GM18502 (cell line): ENCODE data around the gene PHF5A.

Source experiments
- ATAC-seq: cut with Tn5 transposase; IDR thresholded peaks from one replicate; pipeline ENCODE4 v1.9.1; 2021; ENCODE audit warnings: mild to moderate bottlenecking; ENCODE audit not compliant: unreplicated experiment, poor library complexity

The PHF5A gene, protein sequence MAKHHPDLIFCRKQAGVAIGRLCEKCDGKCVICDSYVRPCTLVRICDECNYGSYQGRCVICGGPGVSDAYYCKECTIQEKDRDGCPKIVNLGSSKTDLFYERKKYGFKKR

DNA sequence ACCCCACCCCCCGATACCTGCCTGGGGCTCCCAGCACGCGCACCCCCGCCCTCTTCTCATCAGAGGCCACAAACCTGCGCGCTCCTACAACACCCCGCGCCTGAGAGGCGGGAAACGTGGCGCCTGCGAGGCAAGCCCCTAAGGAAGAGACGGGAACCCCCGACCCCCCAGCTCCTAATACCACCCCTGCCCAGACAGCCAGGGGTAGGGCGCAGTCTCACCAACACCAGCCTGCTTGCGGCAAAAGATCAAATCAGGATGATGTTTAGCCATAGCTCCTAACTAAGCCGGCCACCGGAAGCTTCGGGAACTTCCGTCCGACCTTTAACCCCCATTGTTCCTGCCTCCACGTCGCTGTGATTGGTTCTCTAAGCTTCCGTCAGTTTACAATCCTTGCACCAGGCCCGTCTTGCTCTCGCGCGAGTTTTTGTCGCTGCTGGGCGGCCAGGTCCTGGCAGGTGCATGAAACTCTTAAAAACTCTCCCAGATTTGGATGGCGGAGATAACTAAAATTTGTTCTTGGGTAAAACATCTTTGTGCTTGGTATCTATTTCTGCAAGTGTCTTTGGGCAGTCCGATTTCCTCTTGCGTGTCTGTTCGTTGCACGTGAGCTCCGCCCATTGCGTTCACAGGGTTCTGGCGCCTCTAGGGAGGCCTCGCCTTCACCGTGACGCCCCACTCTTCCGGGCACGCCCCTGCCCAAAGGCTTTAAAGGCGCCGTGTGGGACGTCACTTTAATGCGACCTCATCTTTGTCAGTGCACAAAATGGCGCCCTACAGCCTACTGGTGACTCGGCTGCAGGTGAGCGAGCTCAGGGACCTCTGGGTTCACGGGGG lies at the start of gene PHF5A, which contains the start of gene ACO2:
TSS of gene PHF5A (minus strand) at position 312 of the 837 bp plus-strand sequence. CDS start at position 273, 39 bp downstream.
TSS of gene ACO2 (plus strand) at position 737 of the 837 bp plus-strand sequence. CDS start at position 767, 30 bp downstream.
- peak; percentile 90 for ATAC-seq

DNA sequence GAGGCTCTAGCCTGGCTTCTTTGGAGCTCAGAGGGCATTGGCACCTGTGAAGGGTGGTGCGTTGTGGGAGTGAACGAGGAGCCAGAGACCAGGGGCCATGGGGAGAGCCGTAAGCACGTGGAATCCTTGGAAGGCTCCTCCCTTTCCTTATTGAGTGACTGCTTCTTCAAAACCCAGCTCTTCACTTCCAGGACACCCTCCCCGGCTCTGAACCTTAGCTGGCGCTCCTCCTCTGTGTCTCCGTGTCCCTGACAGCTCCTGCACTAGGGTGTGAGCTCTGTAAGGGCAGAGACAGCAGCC lies 49.5 kb upstream of the PHF5A start:
- no peak for ATAC-seq

DNA sequence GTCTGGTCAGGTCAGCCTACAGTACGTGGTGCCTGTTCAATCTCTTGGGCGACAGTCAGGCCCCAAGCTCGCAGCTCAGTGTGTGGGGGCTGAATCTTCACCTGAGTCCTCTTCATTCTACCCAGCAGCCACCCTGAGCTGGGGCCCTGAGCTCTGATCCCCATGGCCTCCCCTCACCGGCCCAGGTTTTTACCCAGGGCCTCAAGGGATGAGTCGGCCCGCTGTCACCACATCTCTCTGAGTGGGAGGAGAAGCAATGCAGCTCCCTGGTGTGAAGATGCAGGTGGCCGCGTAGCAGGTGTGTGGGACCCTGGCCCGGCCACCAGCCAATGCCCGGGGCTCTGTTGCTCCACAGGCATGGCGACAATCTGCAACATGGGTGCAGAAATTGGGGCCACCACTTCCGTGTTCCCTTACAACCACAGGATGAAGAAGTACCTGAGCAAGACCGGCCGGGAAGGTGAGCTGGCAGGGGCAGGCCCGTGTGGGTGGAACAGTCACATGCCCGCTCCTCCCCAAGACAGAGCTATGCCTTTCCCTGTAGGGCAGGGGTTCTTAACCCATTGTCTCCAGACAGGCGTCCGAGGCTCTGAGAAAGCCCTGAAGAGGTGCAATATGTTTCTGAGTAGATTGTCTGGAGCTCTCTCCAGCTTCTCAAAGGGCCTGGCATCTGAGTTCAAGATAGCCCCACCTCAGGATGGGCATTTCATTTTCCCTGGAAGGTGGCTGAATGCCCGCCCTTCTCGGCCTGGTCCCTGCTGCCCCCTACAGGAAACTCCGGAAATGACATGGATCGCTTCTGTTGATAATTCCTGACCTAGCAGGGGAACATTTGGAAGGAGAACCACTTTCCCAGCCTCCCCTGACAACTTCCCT lies 48.9 kb upstream of the PHF5A start:
- ATAC-seq: no peak

DNA sequence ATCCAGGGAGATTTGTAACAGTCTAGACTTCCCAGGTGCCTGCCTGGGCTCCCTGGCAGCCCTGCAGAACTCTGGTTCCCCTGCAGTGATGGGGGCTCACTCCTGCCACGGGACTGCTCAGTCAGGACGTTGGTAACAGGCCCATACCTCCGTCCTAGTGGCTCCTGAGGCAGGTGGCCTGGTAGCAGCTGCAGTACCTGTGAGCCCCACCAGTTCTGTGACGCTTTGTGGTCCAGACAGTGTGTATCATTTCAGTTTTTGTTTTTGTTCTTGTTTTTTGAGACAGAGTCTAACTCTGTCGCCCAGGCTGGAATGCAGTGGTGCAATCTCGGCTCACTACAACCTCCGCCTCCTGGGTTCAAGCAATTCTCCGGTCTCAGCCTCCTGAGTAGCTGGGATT lies 48.0 kb upstream of the PHF5A start:
- no peak for ATAC-seq

DNA sequence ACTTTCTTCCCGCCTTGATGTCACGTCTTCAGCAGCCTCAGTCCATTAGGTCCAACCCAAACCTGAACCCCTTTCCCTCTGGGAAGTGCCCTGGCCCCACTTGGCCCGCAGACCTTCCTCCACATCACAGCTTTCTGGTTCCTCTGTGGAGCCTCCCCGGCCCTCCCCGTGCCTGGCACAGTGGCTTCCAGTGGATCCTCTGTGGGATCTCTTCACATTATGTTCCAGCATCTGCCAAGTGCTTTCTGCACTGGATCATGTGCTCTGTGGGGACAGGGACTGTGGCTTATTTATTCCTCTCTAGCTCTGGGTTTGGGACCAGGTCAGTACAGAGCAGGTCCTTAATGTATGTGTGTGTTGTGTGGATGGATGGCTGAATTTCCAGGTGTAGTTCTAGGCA lies 44.9 kb upstream of the PHF5A start:
- ATAC-seq: no peak

DNA sequence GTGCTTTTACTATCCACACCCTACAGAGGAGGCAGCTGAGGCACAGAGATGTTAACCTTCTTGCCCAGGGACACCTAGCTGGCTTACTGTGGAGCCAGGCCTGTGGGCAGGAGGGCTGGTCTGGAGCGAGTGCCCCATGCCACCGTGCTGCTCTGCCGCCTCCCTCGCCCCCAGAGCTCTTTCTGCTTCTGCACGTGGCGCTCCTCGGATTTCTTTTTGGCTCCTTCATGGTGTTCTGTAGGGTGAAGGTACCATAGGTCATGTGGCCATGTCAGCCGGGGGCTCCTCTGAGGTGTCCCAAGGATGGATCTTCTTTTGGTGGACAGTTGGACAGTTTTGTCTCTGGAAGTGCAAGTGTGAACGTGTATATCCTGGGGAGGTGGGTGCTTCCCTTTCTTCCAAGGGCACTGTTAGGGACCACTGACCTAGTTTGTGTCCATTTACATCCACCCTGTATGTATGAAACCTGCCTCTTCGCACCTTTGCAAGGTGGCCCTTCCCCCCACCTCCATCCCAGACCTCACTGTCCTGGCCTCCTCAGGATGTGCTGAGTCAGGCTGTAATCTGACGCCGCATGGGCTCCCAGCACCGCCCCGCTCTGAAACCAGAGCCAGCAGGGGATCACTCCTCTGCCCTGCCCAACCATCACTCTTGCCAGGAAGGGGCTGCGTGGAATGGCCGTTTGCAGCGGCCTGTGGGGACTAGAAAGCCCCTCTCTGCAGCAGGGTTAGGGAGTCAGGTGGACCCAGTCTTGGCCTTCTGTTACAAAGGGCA lies 44.1 kb upstream of the PHF5A start:
- ATAC-seq: no peak

DNA sequence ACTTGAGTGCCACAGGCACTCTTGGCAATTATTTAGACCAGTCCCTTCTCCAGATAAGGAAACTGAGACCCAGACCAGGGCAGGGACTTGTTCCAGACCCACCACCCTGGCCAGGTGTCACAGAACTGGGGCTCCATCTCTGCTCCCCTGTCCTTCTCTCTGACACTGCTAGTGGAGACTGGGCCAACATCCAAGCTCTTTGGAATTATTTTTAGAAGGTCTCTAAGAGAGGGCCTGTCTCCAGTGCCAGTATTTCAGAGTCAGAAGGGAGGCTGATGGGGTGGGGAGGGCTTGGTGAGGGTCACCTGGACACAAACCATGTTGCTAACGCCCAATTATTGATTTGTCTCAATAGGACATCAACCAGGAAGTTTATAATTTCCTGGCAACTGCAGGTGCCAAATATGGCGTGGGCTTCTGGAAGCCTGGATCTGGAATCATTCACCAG lies 43.1 kb upstream of the PHF5A start:
- no peak for ATAC-seq

DNA sequence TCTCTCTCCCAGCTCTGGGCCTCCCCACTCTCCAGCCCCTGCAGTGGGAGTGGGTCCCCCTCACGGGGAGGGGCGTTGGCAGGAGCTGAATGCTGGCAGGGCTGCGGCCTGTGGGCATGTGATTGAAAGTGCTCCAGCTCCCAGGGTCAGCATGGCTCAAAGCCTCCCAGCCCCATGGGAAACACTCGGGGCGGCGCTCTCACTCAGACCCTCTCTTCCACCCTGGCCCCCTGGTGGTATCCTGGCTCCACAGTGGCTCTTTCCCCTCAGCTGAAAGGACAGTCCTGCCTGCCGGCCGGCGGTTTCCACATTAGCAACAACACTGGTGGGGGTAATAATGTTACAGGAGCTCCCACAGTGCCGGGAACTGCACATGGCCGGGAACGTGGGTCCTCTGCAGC lies 40.3 kb upstream of the PHF5A start:
- ATAC-seq: no peak

DNA sequence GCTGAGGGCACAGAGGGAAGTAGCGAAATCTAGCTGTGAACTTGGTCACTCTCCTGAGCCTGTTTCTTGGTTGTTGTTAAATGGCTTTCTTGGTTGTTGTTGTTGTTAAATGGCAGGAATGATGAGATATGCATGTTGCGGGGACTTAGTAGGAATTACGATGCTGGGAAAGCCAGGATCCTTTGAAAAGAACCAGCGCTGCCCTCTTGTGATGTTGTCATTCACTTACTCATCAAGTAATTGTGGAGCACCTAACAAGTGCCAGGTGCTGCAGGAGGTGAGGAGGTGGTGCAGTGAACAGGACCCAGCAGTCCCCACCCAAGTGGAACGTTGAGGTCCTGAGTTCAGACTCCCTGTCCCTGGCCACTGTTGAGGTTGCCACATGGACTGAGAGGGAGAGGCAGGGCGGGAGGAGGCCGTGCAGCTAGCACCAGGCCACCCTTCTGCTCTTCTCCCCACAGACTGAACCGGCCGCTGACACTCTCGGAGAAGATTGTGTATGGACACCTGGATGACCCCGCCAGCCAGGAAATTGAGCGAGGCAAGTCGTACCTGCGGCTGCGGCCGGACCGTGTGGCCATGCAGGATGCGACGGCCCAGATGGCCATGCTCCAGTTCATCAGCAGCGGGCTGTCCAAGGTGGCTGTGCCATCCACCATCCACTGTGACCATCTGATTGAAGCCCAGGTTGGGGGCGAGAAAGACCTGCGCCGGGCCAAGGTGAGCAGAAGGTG lies 39.0 kb upstream of the PHF5A start:
- ATAC-seq: no peak

DNA sequence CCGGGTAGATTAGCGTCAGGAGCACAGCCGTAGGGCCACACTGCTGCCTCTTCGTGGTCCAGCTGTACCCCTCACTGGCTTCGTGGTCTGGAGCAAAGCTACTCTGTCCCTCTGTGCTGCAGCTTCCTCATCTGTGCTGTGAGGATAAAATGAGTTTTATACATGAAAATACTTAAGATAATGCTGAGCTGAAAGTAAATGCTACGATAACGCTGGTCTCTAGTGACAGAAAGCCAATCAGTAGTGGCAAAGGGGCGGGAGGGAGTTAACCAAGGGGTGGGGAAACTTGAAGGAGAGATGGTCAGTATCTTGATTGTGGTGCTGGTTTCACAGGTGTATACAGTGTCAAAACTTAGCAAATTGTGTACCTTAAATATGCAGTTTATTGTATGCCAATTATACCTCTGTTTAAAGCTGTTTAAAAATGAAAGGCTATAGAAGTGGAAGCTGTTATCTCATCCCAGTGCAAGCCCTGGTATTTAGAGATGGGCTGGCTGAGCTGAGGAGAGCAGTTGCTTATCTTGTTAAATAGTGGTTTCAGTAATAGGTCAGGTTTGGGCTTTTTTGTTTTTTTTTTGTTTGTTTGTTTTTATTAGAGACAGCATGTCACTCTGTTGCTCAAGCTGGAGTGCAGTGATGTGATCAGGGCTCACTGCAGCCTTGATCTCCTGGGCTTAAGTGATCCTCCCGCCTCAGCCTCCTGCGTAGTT lies 37.2 kb upstream of the PHF5A start:
- no peak for ATAC-seq

DNA sequence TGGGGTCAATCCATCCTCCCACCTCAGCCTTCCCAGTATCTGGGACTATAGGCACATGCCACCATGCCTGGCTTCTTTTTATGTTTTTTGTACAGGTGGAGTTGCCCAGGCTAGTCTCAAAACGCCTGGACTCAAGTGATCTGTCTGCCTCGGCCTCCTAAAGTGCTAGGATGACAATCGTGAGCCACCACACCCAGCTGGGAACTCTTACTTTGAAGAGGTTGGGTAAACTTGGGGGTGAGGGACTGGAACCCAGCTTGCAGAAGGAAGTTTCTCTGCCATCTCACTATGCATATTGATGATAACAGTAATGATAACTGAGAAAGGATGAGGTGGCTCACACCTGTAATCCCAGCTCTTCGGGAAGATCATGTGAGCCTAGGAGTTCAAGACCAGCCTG lies 36.3 kb upstream of the PHF5A start:
- ATAC-seq: no peak

DNA sequence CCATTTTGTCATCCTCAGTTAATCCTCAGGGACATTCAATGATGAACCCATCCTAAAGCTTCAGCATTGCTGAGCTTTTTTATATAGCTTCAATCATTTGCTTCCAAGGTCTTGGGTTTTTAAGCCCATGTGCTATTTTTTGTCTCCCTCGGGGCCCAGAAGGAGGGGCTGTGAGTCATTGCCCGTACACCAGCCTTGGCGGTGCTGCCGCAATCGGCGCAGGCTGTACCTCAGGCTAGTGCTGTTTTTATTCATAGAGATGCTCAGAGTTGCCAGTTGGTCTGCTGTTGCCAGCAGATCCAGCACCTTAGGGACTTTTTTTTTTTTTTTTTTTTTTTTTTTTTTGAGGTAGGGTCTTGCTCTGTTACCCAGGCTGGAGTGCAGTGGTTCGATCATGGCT lies 35.9 kb upstream of the PHF5A start:
- no peak for ATAC-seq

DNA sequence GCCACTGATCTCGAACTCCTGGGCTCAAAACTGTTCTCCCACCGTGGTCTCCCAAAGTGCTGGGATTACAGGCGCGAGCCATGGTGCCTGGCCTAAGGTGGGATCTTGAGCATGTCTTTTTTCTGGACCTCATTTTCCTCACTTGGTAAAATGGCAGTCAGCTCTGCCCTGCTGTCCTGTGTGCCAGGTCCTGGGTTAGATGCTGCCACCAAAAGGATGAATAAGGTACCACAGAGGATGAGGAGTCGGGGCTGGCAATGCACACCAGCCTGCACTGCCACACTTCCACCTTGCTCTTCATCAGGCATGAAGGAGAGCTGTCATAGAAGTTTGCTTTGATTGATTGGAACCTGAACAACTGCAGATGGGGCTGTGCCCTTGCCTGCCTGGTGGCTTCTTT lies 32.7 kb upstream of the PHF5A start:
- ATAC-seq: no peak

DNA sequence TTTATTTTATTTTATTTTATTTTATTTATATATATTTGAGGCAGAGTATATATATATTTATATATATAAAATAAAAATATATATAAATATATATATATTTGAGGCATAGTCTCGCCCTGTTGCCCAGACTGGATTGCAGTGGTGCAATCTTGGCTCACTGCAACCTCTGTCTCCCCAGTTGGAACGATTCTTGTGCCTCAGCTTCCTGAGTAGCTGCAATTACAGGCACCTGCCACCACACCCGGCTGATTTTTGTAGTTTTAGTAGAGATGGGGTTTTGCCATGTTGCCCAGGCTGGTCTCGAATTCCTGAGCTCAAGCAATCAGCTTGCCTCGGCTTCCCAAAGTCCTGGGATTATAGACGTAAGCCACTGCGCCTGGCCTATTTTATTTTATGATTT lies 31.8 kb upstream of the PHF5A start:
- no peak for ATAC-seq

DNA sequence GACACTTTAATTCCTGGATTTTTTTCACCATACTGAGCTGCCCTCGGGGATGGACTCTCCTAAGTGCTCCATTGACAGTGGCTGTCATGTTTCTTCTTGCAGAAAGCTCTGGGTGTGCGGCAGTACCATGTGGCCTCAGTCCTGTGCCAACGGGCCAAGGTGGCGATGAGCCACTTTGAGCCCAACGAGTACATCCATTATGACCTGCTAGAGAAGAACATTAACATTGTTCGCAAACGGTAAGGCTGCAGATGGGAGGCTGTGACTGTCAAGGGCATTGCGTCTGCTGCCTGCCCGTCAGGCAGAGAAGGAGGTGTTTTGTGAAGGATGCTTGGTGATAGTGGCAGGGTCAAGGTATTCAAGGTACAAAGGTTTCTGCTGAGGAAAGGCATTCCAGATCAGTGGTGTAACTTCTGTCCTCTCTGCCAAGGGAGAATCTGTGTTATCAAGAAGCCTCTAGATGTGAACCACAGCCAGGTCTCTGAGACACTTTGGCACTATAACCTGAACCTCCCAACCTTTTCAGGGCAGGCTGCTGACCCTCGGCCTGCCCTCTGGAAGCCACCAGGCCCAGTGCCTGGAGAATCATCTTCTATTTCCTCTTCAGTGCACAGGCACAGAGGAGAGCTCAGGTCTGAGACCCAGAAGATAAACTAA lies 31.3 kb upstream of the PHF5A start:
- ATAC-seq: no peak

DNA sequence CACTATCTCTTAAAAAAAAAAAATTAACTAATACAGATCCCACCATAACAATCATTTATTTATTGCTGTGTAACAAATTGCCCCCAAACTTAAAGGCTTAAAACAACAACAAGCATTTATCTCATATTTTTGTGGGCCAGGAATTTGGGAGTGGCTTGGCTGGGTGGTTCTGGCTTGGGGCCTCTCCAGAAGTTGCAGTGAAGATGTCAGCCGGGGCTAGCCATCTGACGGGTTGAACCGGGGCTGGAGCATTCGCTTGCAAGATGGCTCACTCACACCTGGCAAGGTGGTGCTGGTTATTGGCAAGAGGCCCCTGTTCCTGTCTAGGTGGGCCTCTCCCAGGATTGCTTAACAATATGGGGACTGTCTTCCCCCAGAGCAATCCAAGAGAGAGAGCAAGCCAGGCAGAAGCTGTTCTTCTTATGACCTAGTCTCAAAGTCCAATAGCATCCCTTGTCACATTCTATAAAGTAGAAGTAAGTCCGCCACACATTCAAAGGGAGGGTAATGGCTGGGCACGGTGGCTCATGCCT lies 29.9 kb upstream of the PHF5A start:
- ATAC-seq: no peak

DNA sequence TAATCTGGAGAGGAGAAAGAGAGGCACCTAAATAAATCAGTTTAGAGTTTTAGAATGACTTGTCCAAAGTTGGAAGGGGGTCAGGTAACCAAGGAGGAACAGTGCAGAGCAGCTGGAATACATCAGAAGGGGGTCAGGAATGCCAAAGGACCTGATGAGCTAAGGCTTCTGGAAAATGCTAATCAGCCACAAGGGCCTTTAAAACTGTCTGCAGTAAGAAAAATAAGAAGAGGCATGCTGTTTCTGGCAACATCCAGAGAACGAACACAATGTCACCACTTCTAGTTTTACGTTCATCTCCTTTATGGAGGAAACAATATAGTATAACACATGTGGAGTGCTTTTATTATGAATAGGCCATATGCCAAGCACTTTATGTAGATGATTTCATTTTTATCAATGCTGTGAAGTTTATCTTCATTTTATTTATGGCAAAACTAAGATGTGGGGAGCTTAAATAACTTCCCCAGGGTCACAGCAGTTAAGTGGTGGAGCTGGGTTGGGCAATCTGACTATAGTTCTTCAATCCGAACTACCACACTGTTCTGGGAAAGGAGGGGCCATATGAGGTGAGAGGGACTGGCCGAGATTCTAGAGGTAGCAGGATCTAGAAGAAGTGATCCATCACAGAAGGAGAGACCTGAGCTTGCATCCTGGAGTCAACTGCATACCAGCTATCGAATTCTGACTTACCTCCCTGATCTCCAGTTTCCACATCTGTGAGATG lies 23.0 kb upstream of the PHF5A start:
- no peak for ATAC-seq
